Activated T-cell treated with anti-CD3 and anti-CD28 coated beads, Interleukin-2, amount 50 U/mL, for 1 hour (primary cell): ENCODE data around the gene SLFN14.
"Not testable (repeated sequence)": the region's sequence is repeated elsewhere in the genome, so short reads cannot be mapped to it uniquely, and the experiment has no call there.

Source experiments
- DNase-seq: peaks from one replicate; pipeline ENCODE4 v3.0.0-alpha.2; 2020

The SLFN14 gene

GRCh38 chr17:35557353-35557752 lies 3.3 kb downstream of the SLFN14 start:
- DNase-seq, result no peak

- DNase-seq, result no peak
These were observed 4.9 kb downstream of the SLFN14 start for GRCh38 chr17:35555691-35556090.

DNA sequence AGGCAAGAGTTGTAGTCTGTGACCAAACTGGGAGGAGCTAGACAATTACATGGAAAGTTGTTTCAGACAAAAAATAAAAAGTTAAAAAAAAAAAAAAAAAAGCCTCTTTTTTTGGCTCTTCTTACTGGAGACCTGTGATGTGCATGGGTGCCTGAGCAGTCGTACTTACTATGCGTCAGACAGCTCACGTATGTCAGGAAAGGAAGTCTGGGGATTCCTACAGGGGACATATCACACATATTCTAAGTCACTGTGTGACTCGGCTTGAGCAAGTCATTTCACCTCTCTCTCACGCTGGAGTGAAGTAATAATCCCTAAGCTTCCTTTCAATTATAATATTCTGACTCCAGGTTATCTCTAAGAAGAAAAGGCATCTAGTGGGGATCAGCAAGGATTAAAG lies 6.0 kb downstream of the SLFN14 start:
- DNase-seq, result no peak

- DNase-seq, result no peak
These were observed 7.3 kb downstream of the SLFN14 start for GRCh38 chr17:35553310-35553709.

DNA sequence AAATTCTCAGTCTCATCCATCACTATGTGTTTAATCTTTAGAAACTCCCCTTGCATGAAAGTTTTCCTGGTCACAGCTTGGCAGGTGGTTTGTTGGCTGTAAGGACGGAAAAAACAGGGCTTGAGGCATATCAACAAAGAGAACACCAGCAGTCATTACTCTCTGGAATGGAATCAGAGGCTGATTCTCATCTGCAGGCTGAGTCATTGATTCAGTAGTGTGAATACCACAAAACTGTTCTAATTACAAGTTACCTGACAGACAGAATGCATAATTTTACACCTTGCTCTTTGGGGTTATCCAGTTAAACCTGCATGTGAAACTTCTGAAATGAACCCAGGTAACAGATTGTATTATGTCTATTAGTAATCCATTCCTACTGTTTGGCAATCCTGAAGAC lies 11.6 kb downstream of the SLFN14 start:
- no peak for DNase-seq

DNA sequence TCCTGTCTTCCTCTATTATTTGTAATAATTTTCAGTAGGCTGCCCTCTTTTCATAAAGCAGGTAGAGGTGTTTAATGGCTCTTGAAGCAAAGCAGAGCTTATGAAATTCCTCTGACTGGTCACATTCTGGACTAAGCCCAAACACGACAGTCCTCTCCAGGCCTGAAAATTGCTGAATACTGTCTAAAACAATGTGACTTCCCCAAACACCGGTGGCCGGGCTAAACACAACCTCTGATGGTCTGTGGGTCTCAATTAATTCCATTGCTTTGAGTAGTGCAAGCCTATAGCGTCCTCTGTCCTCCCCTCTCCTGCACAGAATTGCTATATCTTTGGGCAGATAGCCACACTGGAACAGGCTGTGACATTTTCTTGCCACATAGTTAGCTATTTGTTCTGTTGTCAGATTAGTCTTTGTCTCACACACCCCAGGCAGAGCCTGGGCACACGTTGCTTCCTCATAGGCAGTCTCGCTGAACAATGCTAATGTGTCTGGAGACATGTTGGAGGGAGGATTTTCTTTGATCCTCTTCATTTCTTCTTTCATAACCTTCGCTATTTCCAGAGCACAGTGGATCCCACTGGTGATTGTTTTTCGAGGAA lies 12.3 kb downstream of the SLFN14 start:
- DNase-seq, result no peak

DNA sequence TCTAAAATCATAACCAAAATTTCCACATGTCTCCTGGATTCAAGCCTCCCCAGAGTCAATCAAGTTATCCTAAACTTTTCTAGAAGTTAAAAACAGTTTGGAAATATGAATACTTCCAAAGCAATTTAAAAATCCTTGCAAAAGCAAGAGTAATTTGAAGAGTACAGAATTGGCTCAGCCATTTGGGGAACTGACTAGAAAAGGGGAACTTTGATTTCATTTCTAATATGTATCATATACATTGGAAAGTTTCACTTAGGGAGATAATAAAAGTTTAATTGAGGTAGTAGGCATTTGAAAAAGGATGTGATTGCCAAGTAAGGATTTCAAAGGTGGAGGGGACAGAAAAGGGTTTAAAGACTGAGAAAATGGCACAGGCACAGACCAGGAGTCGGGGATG lies 14.1 kb downstream of the SLFN14 start:
- no peak for DNase-seq

GRCh38 chr17:35545150-35545549 lies 15.5 kb downstream of the SLFN14 start:
- DNase-seq, result no peak

- no peak for DNase-seq
These were observed 16.8 kb downstream of the SLFN14 start for GRCh38 chr17:35543856-35544255.

DNA sequence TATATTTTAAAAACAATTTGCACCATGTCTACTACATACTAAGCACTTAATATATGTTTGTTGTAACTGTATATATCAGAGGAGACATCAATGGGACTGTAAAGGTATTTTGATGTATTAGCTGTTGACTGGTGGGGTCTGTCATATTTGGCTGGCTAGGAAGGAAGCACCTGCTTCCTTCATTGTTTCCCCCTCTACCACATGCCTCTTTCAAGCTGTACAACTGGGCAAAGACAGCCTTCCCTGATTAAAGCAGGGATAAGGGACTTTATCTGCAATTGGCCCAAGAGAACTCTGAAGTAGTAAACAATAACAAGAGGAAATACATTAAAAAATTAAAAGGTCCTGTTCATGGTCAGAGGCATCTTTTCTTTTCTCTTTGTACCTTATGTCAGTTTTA lies 17.6 kb downstream of the SLFN14 start:
- DNase-seq, result no peak

GRCh38 chr17:35541434-35541833 lies 19.2 kb downstream of the SLFN14 start:
- no peak for DNase-seq

GRCh38 chr17:35540589-35541404 lies 19.8 kb downstream of the SLFN14 start:
- DNase-seq, result no peak

- no peak for DNase-seq
These were observed 21.0 kb downstream of the SLFN14 start for GRCh38 chr17:35539659-35540026.

DNA sequence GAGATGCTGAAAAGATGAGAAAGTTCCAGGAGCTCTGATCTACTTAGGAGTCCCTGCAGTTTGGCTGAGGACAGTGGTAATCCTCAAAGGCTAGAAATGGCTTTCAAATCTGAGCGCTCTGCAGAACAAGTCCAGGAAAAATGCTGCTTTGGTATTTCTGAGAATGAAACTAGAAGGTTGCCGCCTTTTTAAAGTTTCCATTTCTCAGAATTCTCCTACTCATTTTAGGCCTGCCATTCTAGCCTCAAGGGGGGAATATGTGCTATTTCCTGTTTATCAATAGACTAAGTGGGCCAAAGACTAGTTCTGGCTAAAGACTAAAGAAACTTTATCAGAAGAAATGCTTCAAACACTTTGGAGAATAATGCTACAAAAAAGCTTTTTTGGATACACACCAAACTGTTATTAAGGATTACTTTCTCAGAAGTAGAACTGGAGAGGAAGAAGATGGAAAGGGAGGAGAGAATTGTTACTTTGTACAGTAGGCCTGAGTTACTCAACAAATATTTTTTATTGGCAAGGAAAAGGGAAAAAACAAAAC lies 22.9 kb downstream of the SLFN14 start, which contains the start of gene SLFN12L:
Gene SLFN12L (minus strand): TSS at position 78 of the 541 bp plus-strand sequence. CDS start 15,314 bp downstream, outside the sequence.
- no peak for DNase-seq

- no peak for DNase-seq
These were observed 23.9 kb downstream of the SLFN14 start for GRCh38 chr17:35536664-35537171.

DNA sequence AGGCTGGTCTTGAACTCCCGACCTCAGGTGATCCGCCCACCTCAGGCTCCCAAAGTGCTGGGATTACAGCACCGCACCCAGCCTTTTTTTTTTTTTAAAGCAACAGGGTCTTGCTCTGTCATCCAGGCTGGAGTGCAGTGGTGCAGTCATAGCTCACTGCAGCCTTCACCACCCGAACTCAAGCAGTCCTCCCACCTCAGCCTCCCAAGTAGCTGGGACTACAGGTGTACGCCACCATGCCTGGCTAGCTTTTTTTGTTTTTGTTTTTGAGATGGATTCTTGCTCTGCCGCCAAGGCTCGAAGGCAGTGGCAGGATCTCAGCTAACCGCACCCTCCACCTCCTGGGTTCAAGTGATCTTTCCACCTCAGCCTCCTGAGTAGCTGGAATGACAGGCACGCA lies 25.2 kb downstream of the SLFN14 start:
- not testable (repeated sequence) for DNase-seq

DNA sequence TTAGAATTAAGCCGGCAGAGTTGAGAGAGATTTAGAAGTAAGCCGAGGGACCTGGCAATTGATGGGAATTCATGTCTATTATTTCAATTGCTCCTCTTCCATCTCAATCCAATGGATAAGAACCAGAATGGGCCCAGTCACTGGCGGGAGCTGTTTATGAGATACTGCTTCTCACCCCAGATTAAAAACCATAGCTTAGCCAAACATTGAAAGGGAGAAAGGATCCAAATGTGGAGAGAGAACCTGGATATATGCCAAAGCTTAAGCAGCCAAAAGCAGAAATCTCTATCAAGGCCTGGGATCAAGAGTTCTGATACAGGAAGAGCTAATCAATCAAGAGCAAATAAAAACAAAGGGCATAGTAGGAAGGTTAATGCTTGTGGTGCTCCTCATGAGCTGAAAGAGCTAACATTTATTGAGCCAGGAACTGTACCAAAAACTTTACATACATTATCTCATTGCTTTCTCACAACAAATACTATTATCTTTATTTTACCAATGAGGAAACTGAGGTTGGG lies 26.0 kb downstream of the SLFN14 start:
- DNase-seq, result no peak

DNA sequence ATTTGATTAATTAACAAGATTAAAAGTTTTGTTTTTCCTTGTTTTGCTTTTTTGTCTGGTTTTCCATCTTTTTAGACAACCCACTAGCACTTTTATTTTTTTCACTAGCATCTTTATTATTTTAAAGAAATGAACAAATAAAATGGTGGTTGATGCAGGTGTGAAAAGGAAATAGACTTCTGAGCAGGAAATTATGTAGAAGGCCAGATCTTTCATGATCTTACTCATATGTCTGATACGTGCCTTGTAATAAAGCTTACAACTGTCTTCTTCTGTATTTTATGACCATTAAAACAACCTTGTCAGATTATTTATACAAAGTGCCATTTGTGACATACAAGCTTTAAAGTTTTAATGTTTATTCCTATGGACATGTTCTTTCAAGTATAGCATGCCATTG lies 29.5 kb downstream of the SLFN14 start:
- DNase-seq, result no peak

GRCh38 chr17:35529866-35530265 lies 30.8 kb downstream of the SLFN14 start:
- DNase-seq, result no peak

DNA sequence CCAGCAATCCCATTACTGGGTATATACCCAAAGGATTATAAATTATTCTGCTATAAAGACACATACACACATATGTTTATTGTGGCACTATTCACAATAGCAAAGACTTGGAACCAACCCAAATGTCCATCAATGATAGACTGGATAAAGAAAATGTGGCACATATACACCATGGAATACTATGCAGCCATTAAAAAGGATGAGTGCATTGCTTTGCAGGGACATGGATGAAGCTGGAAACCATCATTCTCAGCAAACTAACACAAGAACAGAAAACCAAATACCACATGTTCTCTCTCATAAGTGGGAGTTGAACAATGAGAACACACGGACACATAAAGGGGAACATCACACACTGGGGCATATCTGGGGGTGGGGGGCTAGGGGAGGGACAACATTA lies 31.3 kb downstream of the SLFN14 start:
- not testable (repeated sequence) for DNase-seq

GRCh38 chr17:35523296-35523695 lies 37.3 kb downstream of the SLFN14 start:
- DNase-seq, result no peak

GRCh38 chr17:35521654-35522256 lies 38.9 kb downstream of the SLFN14 start:
- DNase-seq, result not testable (repeated sequence)

DNA sequence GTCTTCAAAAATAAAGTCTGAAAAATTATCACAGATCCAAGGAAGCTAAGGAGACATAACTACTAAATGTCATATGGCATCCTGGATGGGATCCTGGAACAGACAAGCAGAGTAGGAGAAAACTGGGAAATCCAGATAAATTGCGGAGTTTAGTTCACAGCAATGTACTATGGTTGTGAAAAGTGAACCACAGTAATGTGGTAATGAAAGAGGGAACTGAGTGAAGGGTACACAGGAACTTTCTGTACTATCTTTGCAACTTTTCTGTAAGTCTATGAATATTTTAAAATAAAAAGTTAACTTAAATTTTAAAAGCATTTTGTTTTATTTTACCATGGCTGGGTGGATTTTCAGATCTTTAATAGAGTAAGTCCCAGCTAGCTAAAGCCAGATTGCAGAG lies 39.5 kb downstream of the SLFN14 start:
- DNase-seq, result no peak
